Activated T-cell treated with anti-CD3 and anti-CD28 coated beads, Interleukin-2, amount 50 U/mL, for 72 hours (primary cell): Measurements from ENCODE around the gene PLA2G6. TPM values are rescaled to one million over a fixed set of nuclear protein-coding genes. Genes with fewer than 3 reads are reported as not detected.

Experiments
- ATAC-seq, 2 donors: fragments of 150-1000 bp; cut with Tn5 transposase; replicated peaks in 1 of 2; 2 replicates each; pipeline ENCODE4 v1.10.0; 2021; ENCODE audit warnings: moderate library complexity in 2 of 2, mild to moderate bottlenecking in 1 of 2
- DNase-seq, 2 donors: peaks; one replicate each; pipeline ENCODE4 v3.0.0; 2021 to 2022; ENCODE audit warnings: mixed read lengths in 1 of 2
- H3K27ac Mint-ChIP-seq: one replicate; pipeline ENCODE4 v1.8.0; 2022; ENCODE audit warnings: mild to moderate bottlenecking, moderate library complexity, mixed read lengths
- H3K27me3 Mint-ChIP-seq: one replicate; pipeline ENCODE4 v1.8.0; 2022; ENCODE audit warnings: low read depth, mixed read lengths
- H3K36me3 Mint-ChIP-seq, 2 donors: one replicate each; pipeline ENCODE4 v1.8.0; 2022; ENCODE audit warnings: mixed read lengths in 2 of 2, mild to moderate bottlenecking in 1 of 2; ENCODE audit not compliant: insufficient read depth in 2 of 2
- H3K4me1 Mint-ChIP-seq: one replicate; pipeline ENCODE4 v1.8.0; 2022; ENCODE audit warnings: low read depth, mixed read lengths
- H3K4me3 Mint-ChIP-seq, 2 donors: one replicate each; pipeline ENCODE4 v1.8.0; 2022; ENCODE audit warnings: mild to moderate bottlenecking in 2 of 2, mixed read lengths in 2 of 2, moderate library complexity in 2 of 2
- H3K9me3 Mint-ChIP-seq, 2 donors: one replicate each; pipeline ENCODE4 v1.8.0; 2022; ENCODE audit warnings: mixed read lengths in 2 of 2
- total RNA-seq, 2 donors: library from RNA; stranded (reverse); gene quantifications; one replicate each; pipeline ENCODE4 v1.2.3, GENCODE V29; 2022

The PLA2G6 gene
- total RNA-seq, 2 donors from 2014 or later, result 87.5 to 102 TPM

- Mint-ChIP-seq H3K4me1 (no peaks in the 10 kb centered on the region), H3K9me3 (no peaks in the 10 kb centered on the region), H3K36me3 (no peaks in the 10 kb centered on the region), H3K27me3 (no peaks in the 10 kb centered on the region), H3K4me3 (no peak overlapping the region), H3K27ac (no peak overlapping the region)
- ATAC-seq, result no peak
- DNase-seq, result no peak
Measured at GRCh38 chr22:38097058-38097457, 84.6 kb downstream of the PLA2G6 start.

DNA sequence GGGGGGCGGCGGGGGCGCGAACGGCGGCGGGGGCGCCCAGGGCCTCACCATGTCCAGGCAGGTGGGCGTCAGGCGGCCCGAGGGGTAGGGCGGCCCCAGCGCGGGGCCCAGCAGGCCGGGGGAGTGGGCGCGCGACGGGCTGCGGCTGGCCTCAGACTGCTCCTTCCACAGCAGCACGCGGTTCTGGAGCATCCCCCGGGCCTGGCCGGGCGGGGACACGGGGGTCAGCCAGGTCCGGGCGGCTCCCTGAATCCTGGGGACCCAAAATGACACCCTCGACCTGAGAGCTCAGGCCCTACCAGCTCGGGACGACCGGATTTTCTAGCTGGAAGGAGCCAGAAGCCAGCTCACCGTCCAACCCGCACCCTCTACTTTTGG lies 92.2 kb downstream of the PLA2G6 start:
- ATAC-seq, result no peak
- Mint-ChIP-seq H3K27me3 (no peaks in the 10 kb centered on the region), H3K36me3 (no peaks in the 10 kb centered on the region), H3K27ac (no peak overlapping the region), H3K4me1 (no peaks in the 10 kb centered on the region), H3K4me3 (no peak overlapping the region), H3K9me3 (no peaks in the 10 kb centered on the region)
- no peak for DNase-seq

DNA sequence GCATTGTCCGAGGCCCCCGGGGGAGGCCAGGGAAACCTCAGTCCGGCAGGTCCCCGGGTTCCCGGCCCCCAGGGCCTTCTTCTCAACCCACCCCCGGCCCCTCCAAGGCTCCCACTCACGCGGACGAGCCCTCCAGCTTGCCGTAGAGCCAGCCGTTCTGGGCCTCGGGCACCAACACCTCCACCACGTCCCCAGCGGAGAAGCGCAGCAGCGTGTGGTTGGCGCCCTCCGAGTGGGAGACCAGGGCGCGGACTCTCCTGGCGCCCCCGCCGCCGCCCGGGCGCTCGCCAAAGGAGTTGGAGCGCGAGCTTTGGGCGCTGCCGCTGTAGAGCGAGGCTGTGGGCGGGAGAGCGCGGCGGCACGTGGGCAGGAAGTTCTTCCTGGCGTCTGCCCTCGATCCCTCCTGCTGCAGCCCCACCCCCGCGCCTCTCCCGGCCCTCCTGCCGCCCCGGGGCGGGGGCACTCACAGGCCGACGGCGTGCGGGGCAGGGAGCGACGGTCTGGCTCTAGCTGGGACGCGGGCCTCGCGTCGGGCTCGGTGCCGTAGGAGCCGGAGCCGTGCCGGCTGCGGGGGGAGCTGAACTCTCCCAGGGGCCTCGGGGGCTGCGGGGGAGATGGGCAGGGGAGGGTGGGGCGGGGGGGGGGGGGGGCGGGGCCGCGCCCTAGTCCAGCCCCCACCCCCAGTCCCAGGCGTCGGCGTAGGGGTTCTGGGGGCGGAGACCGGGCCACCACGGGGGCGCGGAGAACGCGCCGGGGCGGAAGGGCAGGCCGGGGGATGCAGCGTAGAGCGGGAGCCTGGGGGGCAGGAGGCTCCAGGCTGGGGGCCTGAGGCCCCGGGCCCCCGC lies 92.8 kb downstream of the PLA2G6 start:
- DNase-seq, result no peak
- Mint-ChIP-seq H3K4me3 (no peak overlapping the region), H3K27ac (no peak overlapping the region), H3K36me3 (no peaks in the 10 kb centered on the region), H3K9me3 (no peaks in the 10 kb centered on the region), H3K4me1 (no peaks in the 10 kb centered on the region), H3K27me3 (no peaks in the 10 kb centered on the region)
- no peak for ATAC-seq

- H3K36me3 Mint-ChIP-seq, result no peaks in the 10 kb centered on the region
- no peak overlapping the region for H3K27ac Mint-ChIP-seq
- no peaks in the 10 kb centered on the region for H3K27me3 Mint-ChIP-seq
- no peaks in the 10 kb centered on the region for H3K9me3 Mint-ChIP-seq
- no peak overlapping the region for H3K4me3 Mint-ChIP-seq
- DNase-seq (no peak), ATAC-seq (no peak)
- no peaks in the 10 kb centered on the region for H3K4me1 Mint-ChIP-seq
Measured at GRCh38 chr22:38087855-38088254, 93.8 kb downstream of the PLA2G6 start.

GRCh38 chr22:38086942-38087341 lies 94.7 kb downstream of the PLA2G6 start:
- Mint-ChIP-seq H3K27me3 (no peaks in the 10 kb centered on the region), H3K4me1 (no peaks in the 10 kb centered on the region)

GRCh38 chr22:38086001-38086845 lies 95.4 kb downstream of the PLA2G6 start:
- Mint-ChIP-seq H3K27ac (no peak overlapping the region), H3K9me3 (no peaks in the 10 kb centered on the region), H3K27me3 (no peaks in the 10 kb centered on the region), H3K4me3 (no peak overlapping the region), H3K36me3 (no peaks in the 10 kb centered on the region), H3K4me1 (no peaks in the 10 kb centered on the region)
- DNase-seq (no peak), ATAC-seq (no peak)

More at GRCh38 chr22:38086942-38087341, 94.7 kb downstream of the PLA2G6 start:
- ATAC-seq (no peak), DNase-seq (no peak)
- H3K36me3 Mint-ChIP-seq, result no peaks in the 10 kb centered on the region
- H3K27ac Mint-ChIP-seq, result no peak overlapping the region
- no peaks in the 10 kb centered on the region for H3K9me3 Mint-ChIP-seq
- H3K4me3 Mint-ChIP-seq, result no peak overlapping the region

DNA sequence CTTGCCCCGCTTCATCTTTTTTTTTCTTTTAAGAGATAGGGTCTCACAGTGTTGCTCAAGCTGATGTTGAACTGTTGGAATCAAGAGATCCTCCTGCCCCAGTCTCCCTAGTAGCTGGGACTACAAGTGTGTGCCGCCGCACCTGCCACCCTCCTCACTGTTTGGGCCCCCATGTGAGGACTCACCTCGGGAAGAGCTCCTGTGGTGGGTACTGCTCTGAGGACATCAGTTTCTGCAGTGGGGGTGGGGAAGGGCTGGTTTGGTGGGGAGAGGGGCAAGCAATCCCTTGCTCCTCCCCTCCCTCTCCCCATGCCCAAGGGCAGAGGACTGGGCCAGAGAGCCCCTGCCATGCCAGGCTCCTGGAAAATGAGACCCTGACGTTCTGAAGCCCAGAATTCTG lies 96.1 kb downstream of the PLA2G6 start:
- no peak overlapping the region for H3K4me3 Mint-ChIP-seq
- peaks cover under 1% of the 10 kb centered on the region for H3K27me3 Mint-ChIP-seq
- no peaks in the 10 kb centered on the region for H3K4me1 Mint-ChIP-seq
- no peak for ATAC-seq
- no peaks in the 10 kb centered on the region for H3K9me3 Mint-ChIP-seq
- H3K27ac Mint-ChIP-seq, result no peak overlapping the region
- H3K36me3 Mint-ChIP-seq, result no peaks in the 10 kb centered on the region
- no peak for DNase-seq

DNA sequence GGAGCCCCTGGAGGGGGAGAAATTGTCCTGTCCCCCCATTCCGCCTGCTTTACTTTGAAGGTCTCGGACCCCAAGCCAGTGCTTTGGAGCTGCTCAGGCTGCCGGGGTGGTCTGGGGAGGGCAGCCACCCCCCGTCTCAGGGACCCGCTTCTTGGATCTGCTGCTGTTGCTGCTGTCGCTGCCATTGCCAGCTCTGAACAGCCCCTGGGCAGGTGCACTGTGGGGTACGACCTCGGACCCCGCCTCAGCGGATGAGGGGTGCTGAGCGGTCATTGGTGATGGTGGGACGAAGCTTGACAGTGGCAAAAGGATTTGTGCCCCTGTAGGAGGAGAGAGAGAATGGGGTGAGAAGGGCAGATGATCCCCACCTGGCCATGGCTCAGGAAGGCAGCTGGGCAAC lies 96.6 kb downstream of the PLA2G6 start:
- no peak overlapping the region for H3K27ac Mint-ChIP-seq
- no peaks in the 10 kb centered on the region for H3K4me1 Mint-ChIP-seq
- H3K27me3 Mint-ChIP-seq, result peaks cover 5% of the 10 kb centered on the region
- H3K4me3 Mint-ChIP-seq, result no peak overlapping the region
- ATAC-seq, result no peak
- H3K9me3 Mint-ChIP-seq, result no peaks in the 10 kb centered on the region
- no peaks in the 10 kb centered on the region for H3K36me3 Mint-ChIP-seq
- no peak for DNase-seq

DNA sequence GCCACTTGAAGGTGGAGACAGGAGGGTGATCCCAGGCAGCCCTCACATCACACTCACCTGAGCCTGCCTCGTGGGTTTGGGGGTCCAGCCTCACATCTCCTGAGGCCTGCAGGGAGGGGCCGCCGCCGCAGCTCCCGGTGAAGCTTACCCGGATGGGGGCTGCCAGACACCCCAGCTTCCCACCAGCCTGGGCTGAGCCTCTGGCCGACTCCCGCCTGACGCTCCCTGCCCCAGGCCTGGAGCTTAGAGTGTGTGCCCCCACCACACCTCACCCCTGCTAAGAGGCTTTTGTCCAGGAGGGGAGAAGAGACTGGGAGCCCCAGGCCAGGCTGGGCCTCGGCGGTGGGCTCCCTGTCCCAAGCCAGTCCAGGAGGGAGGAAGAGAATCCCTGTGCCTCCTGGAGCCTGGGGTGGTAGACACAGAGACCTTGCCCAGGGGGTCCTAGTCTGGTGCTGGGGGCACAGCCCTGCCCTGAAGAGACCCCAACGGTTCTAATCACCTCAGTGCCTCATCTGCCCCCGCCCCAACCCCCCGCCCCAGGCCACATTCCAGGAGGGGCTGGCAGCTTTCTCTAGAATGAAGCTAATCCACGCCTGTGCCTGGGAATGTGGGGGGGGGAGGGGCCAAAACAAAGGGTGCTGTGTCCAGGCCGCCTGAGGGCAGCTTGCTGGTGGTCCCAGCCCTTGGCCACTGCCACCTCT lies 97.5 kb downstream of the PLA2G6 start, which contains the start of gene SLC16A8:
Gene SLC16A8 (minus strand): TSS at position 254 of the 701 bp plus-strand sequence. CDS start 1,311 bp downstream, outside the sequence.
- peak within 1 kb of the TSS in 1 of 2 donors; percentile 17 for H3K4me3 Mint-ChIP-seq
- no peak for DNase-seq

GRCh38 chr22:38082986-38083710 lies 98.5 kb downstream of the PLA2G6 start:
- Mint-ChIP-seq H3K4me1 (no peaks in the 10 kb centered on the region), H3K27me3 (peaks cover 9% of the 10 kb centered on the region), H3K27ac (no peak overlapping the region), H3K9me3 (no peaks in the 10 kb centered on the region), H3K36me3 (no peaks in the 10 kb centered on the region), H3K4me3 (peak overlapping the region in 1 of 2 donors; percentile 17)
- no peak for DNase-seq
- no peak for ATAC-seq

More for the DNA sequence above, 97.5 kb downstream of the PLA2G6 start, which contains the start of gene SLC16A8:
- Mint-ChIP-seq H3K4me1 (no peaks in the 10 kb centered on the region), H3K36me3 (no peaks in the 10 kb centered on the region), H3K27me3 (peaks cover 9% of the 10 kb centered on the region), H3K9me3 (no peaks in the 10 kb centered on the region), H3K27ac (no peak within 1 kb of the TSS)
- no peak for ATAC-seq

DNA sequence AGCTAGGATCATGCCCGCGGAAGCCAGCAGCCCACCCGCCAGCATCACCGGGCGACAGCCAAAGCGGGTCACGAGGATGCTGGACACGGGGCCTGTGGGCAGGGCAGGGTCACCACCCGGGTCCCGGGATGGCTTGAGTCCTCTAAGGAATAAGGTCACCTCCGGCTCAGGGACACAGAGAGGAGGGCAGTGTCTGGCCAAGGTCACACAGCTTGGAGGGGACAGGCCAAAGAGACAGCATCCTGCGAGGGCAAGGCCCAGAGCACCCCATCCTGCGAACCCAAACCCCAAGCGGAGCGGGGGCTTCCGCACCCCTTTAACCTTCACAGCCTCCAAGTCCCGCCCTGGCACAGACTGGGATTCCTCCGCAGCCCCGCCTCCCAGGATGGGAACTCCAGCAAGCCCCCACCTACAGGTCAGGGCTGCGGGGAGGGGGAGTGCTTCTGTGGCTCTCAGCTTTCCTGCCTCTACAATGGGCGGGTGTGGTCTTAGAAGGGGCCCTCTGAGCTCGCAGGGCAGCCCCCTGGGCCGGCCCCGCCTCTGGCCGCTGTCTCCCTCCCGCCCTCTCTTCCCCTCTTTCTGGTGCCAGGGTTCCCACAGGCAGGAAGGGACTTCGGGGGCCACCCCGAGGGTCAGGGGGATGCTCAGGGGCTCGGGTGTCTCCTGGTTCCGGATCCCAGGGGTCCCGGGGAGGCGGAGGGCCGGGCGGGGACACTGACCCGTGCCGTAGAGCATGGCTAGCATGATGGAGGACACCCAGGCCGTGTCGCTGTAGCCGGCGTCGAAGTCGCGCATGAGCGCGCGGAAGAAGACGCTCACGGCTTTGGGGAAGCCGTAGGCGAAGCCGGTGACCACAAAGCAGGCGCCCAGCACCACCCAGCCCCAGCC lies 99.4 kb downstream of the PLA2G6 start:
- Mint-ChIP-seq H3K36me3 (no peaks in the 10 kb centered on the region), H3K4me3 (peak overlapping the region; percentile 44 to 61), H3K4me1 (no peaks in the 10 kb centered on the region), H3K27ac (no peak overlapping the region), H3K27me3 (peaks cover 9% of the 10 kb centered on the region), H3K9me3 (no peaks in the 10 kb centered on the region)
- DNase-seq (peak; percentile 20 to 25), ATAC-seq (peak; percentile 38 to 55)

- Mint-ChIP-seq H3K4me3 (peak overlapping the region; percentile 44 to 61), H3K27me3 (peaks cover 9% of the 10 kb centered on the region), H3K4me1 (no peaks in the 10 kb centered on the region), H3K9me3 (no peaks in the 10 kb centered on the region), H3K36me3 (no peaks in the 10 kb centered on the region), H3K27ac (no peak overlapping the region)
- ATAC-seq, result no peak
- DNase-seq, result no peak
Measured at GRCh38 chr22:38081636-38081940, 100.0 kb downstream of the PLA2G6 start.
